ENCODE data around the gene ZNF438.

- no peak for TF ChIP-seq ZSCAN12 (CRISPR knock-in tag; IDR thresholded peaks at IDR 0.05)
- TF ChIP-seq ARID4A (CRISPR knock-in tag; IDR thresholded peaks at IDR 0.05; ENCODE audit: borderline replicate concordance) = no peak
These were observed 20.0 kb downstream of the ZNF438 start for GRCh38 chr10:31011665-31012022.

Measured in HepG2 (cell line).